ENCODE data around the gene HBS1L.

The HBS1L gene

GRCh38 chr6:134951494-134952263 lies 102.9 kb downstream of the HBS1L start:
- no peak for DNase-seq (ENCODE audit: low read depth in 2 of 2)

GRCh38 chr6:134950482-134950881 lies 104.1 kb downstream of the HBS1L start:
- no peak for DNase-seq (ENCODE audit: low read depth in 2 of 2)

DNA sequence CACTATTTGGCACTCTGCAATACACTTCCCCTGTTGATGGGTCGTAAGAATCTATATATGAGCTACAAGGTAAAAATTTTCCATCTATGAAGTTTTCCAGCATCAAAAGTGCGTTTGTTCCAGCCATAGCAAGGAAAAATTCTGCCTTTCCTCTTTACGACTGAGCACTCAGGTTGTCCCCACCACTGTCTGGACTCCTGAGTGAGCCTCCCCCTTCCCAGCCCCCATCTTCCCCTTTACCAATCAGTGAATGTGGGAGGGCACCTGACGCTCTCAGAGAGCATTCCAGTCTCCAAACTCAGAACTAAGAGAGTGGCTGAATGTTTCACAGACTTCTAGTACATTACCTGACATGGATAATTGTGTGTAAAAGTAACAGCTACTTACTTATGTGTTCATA lies 104.7 kb downstream of the HBS1L start, which contains the start of gene ALDH8A1:
ALDH8A1 (minus strand) TSS at position 175 of the 400 bp plus-strand sequence; CDS start at position 127, 48 bp downstream.
- no peak for DNase-seq (ENCODE audit: low read depth in 2 of 2)

- no peak for DNase-seq (ENCODE audit: low read depth in 2 of 2)
Measured at GRCh38 chr6:134948691-134949090, 105.9 kb downstream of the HBS1L start.

GRCh38 chr6:134948142-134948541 lies 106.5 kb downstream of the HBS1L start:
- no peak for DNase-seq (ENCODE audit: low read depth in 2 of 2)

DNA sequence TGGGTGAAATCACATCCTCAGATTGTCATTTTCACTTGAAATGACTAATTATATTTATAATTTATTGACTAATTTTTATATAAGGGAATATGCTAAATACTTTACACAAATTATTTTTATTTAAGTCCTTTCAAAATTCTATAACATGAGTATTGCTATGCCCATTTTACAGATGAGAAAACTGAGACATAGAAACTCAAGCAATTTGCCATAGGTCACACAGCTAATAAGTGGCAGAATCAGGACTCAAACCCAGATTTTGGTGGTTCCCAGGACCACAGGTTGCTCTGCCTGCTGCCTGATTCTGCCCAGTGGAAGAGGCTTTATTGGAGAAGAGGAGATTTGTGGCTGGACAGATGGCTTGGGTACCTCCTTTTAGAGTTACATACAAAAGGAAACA lies 109.6 kb downstream of the HBS1L start:
- DNase-seq (ENCODE audit: low read depth in 2 of 2), result no peak

- DNase-seq (ENCODE audit: low read depth in 2 of 2), result no peak
Measured at GRCh38 chr6:134943522-134944111, 111.0 kb downstream of the HBS1L start.

DNA sequence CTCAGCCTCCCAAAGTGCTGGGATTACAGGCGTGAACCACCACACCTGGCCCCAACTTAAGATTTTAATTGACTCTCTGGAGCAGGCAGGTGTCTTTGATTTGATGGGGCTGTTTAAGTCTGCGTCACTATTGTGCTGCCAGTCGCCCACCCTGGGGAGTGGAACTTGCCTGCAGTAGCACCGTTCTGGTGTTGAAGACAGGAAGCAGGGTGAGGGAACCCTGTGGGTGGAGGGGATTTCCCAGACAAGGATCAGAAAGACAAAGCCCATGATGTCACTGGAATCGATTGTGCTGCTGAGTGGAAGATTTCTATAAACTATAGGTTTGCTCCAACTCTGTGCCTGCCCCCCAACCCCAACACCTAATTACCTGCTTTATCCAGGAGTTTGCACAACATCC lies 115.7 kb downstream of the HBS1L start:
- DNase-seq (ENCODE audit: low read depth in 2 of 2), result no peak

- DNase-seq (ENCODE audit: low read depth in 2 of 2), result no peak
Measured at GRCh38 chr6:134937426-134937825, 117.2 kb downstream of the HBS1L start.

DNA sequence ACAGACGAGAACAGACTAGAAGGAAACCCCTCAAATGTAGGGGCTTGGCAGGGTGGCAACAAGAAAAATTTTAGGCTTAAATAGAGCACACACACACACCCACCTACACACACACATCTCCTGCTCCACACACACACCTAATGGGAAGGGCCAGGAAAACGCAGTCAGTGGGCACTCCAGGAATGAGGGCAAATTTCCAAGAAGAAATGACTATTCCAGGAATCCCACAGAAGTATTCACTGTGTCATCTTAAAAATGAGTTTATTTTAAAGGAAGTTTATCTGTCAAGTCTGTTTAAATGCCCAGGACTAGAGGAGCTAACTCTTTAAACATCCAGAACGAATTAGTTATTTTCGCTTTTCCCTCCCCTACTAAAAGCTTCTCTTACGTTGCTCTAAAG lies 117.7 kb downstream of the HBS1L start:
- peak; percentile 60 to 63 for DNase-seq (ENCODE audit: low read depth in 2 of 2)

- no peak for DNase-seq (ENCODE audit: low read depth in 2 of 2)
Measured at GRCh38 chr6:134936476-134936875, 118.1 kb downstream of the HBS1L start.

DNA sequence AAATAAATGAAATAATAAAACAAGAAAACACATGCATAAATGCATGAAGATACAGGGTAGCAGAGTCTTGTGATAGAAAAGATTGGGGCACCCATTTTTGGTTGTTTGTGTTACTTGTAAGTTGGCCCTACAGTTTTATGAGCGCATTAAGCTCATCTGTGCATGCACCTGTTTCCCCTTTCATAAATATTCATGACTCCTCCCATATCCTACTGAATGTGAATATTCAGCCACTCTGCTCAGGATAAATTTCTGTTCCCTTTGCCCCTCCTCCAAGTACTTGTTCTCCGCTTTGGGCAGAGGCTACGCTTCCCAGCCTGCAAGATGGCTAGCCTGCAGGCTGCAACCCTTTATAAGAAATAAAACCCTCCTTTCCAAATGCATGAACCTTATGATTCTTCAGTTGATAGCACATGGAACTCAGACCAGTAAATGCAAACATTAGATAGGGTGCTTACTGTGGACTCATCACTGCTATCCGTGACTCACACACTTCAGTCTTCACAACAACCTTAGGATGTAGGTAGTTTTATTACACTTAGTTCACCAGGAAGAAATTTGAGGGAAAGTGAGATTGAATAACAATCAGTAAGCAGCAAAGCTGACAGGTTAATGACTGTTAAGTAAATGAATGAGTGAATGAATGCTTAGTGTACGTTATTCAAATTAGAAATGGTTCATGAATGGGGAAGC lies 119.7 kb downstream of the HBS1L start:
- no peak for DNase-seq (ENCODE audit: low read depth in 2 of 2)

GRCh38 chr6:134932535-134933470 lies 121.8 kb downstream of the HBS1L start:
- no peak for DNase-seq (ENCODE audit: low read depth in 2 of 2)

DNA sequence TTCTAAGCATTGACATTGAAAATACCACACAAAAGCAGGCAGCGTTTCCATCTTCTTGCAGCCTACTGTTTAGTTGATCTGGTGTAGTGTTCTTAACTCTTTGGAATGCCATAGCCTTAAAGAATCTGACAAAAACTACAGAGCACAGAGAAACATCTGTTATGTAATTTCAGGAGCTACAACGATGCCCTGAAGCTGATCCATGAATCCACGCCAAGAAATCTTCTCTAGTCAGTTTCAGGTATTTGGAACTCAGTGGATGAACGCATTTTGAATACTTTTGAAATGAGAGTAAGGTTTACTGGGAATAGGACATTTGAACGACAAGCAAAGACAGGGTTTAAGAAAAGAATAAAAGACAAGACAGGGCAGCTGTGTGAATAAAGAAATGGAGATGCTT lies 122.5 kb downstream of the HBS1L start:
- DNase-seq (ENCODE audit: low read depth in 2 of 2), result no peak

GRCh38 chr6:134930463-134930862 lies 124.2 kb downstream of the HBS1L start:
- no peak for DNase-seq (ENCODE audit: low read depth in 2 of 2)

DNA sequence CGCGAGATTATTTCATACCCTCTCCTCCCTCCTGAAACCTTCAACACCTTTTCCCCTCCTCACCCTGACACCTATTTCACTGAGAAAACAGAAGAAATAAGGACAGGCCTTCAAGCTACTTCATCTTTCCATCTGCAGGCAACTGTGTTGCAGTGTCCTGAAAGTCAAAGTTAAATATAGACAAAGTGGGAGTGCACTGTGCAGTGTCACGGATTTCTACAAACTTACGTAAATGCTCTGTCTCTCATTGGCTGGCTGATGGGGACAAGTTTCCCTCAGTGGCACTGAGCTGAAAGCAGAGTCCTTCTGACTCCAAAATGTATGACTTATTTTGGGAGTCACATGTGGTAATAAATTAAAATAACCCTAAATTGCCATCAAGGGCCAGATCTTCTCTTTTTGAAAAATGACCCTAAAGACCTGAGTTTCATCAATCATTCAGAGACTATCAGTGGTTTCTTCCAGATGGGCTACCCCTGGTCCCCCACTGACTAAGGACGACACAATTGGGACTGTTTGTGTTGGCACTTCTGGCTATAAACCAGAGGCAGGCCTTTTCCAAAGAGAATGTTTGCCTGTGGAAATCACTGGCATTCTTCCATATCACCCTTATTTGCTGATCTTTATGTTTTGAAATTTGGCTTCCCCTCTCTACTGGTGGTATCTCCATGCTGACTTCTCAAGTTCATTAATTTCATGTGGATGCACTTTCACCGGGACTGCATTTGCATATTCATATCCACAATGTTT lies 126.3 kb downstream of the HBS1L start:
- no peak for DNase-seq (ENCODE audit: low read depth in 2 of 2)

GRCh38 chr6:134925800-134926199 lies 128.8 kb downstream of the HBS1L start:
- DNase-seq (ENCODE audit: low read depth in 2 of 2), result no peak

DNA sequence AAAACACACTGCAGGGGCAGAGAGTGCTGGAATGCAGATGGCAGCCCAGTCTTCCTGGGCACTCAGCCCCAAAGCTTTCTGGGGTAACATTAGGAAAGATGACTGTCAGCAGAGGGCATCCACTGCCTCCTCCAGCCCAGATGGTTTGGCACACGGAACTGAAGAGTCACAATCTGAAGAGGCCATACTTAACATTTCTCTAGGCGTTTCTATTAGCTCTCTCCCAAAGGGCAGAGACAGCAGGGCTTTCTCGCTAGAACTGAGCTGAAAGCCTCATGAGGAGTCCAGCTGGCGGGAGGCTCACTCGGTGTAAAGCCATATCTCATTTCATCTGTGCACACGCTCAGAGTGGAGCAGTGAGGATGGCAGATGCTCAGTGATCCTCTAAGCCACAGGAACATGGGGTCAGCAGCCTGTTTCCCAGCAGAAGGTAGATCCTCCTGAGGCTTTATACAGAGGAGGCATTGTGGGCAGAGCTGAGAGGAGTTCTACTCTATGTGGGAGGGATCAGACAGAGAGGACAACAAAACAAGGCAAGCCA lies 132.8 kb downstream of the HBS1L start:
- no peak for DNase-seq (ENCODE audit: low read depth in 2 of 2)

DNA sequence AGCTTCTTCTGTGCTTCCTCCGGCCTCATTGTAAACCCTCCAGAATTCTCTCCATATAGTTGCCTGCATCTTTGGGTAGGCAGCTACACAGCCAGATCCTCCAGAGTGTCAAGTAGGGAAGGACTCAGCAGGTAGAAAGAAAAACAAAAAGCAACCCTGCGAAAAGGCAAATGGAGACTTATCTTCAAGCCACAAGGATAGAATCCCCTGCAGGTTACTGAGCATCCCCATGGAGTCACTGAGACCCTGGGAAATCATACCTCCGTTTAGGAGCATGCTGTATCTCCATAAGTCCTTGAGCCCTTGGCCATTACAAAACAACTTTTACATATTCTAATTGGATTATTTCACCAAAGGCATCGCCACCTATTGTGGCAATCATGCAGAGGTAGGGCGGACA lies 133.3 kb downstream of the HBS1L start:
- DNase-seq (ENCODE audit: low read depth in 2 of 2), result no peak

GRCh38 chr6:134920422-134920821 lies 134.2 kb downstream of the HBS1L start:
- no peak for DNase-seq (ENCODE audit: low read depth in 2 of 2)
